ENCODE results near the gene UMAD1.

Gene UMAD1

GRCh38 chr7:7772397-7772821 lies 131.9 kb downstream of the UMAD1 start:
- H3K14ac ChIP-seq (ENCODE audit: low read length): no peak overlapping the region
- no peak overlapping the region for H3K23ac ChIP-seq (ENCODE audit: low read length)
- H4K91ac ChIP-seq (ENCODE audit: low read depth, low read length): no peak overlapping the region
- no peaks in the 10 kb centered on the region for H3K9me3 ChIP-seq (ENCODE audit: insufficient read depth, low read depth, low read length)
- DNase-seq: no peak
- no peak overlapping the region for H3K18ac ChIP-seq (ENCODE audit: low read length)
- no peak overlapping the region for H3K4me3 ChIP-seq (ENCODE audit: low read depth, low read length)
- H2BK5ac ChIP-seq (ENCODE audit: low read depth, low read length, poor library complexity): no peak overlapping the region
- peaks cover 2% of the 10 kb centered on the region for H3K79me1 ChIP-seq (ENCODE audit: low read length)
- no peak overlapping the region for H3K4ac ChIP-seq (ENCODE audit: low read depth, low read length)
- no peaks in the 10 kb centered on the region for H3K27me3 ChIP-seq (ENCODE audit: insufficient read depth, low read length)
- H3K36me3 ChIP-seq (ENCODE audit: control insufficient read depth in 1 of 2, insufficient read depth in 2 of 2, low read length in 2 of 2): no peaks in the 10 kb centered on the region
- H2BK12ac ChIP-seq (ENCODE audit: low read length): no peak overlapping the region
- H4K8ac ChIP-seq (ENCODE audit: low read depth, low read length): no peak overlapping the region
- no peak overlapping the region for H4K12ac ChIP-seq (ENCODE audit: low read depth, low read length)
- no peak overlapping the region for H3K27ac ChIP-seq (ENCODE audit: low read depth, low read length)
- no CpG with 5 or more reads among the region's 6 CpGs for WGBS (ENCODE audit: extremely low coverage, insufficient coverage, insufficient read length)
- H2AFZ ChIP-seq (ENCODE audit: insufficient read depth, low read length, poor library complexity): no peak overlapping the region
- H2BK120ac ChIP-seq (ENCODE audit: insufficient read depth, low read length, poor library complexity): no peak overlapping the region
- no peak overlapping the region for H3K4me2 ChIP-seq (ENCODE audit: low read length)
- H3K9ac ChIP-seq (ENCODE audit: low read length): no peak overlapping the region
- no peak overlapping the region for H2AK5ac ChIP-seq (ENCODE audit: low read length)
- no peaks in the 10 kb centered on the region for H3K4me1 ChIP-seq (ENCODE audit: control insufficient read depth in 1 of 2, insufficient read depth in 2 of 2, low read length in 2 of 2)
- no peaks in the 10 kb centered on the region for H3K79me2 ChIP-seq (ENCODE audit: control insufficient read depth, insufficient read depth, low read length, poor library complexity)

GRCh38 chr7:7773334-7774309 lies 133.1 kb downstream of the UMAD1 start:
- Histone ChIP-seq H3K4me1 (ENCODE audit: control insufficient read depth in 1 of 2, insufficient read depth in 2 of 2, low read length in 2 of 2) (no peaks in the 10 kb centered on the region), H3K79me2 (ENCODE audit: control insufficient read depth, insufficient read depth, low read length, poor library complexity) (no peaks in the 10 kb centered on the region), H2AFZ (ENCODE audit: insufficient read depth, low read length, poor library complexity) (no peak overlapping the region), H3K79me1 (ENCODE audit: low read length) (peaks cover 4% of the 10 kb centered on the region), H3K23ac (ENCODE audit: low read length) (no peak overlapping the region), H2AK5ac (ENCODE audit: low read length) (no peak overlapping the region), H4K91ac (ENCODE audit: low read depth, low read length) (no peak overlapping the region), H3K4me2 (ENCODE audit: low read length) (no peak overlapping the region), H3K4ac (ENCODE audit: low read depth, low read length) (no peak overlapping the region), H3K27ac (ENCODE audit: low read depth, low read length) (no peak overlapping the region), H3K27me3 (ENCODE audit: insufficient read depth, low read length) (no peaks in the 10 kb centered on the region), H3K9me3 (ENCODE audit: insufficient read depth, low read depth, low read length) (no peaks in the 10 kb centered on the region), H2BK12ac (ENCODE audit: low read length) (no peak overlapping the region), H3K18ac (ENCODE audit: low read length) (no peak overlapping the region), H3K14ac (ENCODE audit: low read length) (no peak overlapping the region), H3K9ac (ENCODE audit: low read length) (no peak overlapping the region), H3K36me3 (ENCODE audit: control insufficient read depth in 1 of 2, insufficient read depth in 2 of 2, low read length in 2 of 2) (no peaks in the 10 kb centered on the region), H2BK5ac (ENCODE audit: low read depth, low read length, poor library complexity) (no peak overlapping the region), H4K8ac (ENCODE audit: low read depth, low read length) (no peak overlapping the region), H2BK120ac (ENCODE audit: insufficient read depth, low read length, poor library complexity) (no peak overlapping the region), H3K4me3 (ENCODE audit: low read depth, low read length) (no peak overlapping the region), H4K12ac (ENCODE audit: low read depth, low read length) (no peak overlapping the region)
- no peak for DNase-seq
- WGBS (ENCODE audit: extremely low coverage, insufficient coverage, insufficient read length): no CpG with 5 or more reads among the region's 3 CpGs

DNA sequence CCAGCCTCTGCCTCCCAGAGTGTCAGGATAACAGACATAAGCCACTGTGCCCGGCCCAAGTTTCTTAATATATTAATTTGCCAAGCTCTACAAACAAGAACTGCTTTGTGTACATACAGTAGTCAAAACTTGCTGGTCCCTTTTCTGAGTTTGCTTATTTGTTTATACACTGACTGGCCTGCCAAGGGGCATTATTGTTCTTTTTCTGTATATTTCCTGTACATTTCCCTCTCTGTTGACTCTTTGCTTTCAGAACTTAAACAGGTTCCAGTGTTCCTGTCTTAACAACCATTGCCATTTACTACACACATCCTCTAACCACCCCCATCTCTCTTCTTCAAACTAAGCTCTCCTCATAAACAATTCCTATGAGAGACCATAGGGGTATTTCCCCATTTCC lies 139.3 kb downstream of the UMAD1 start:
- no peak overlapping the region for H4K8ac ChIP-seq (ENCODE audit: low read depth, low read length)
- H2BK12ac ChIP-seq (ENCODE audit: low read length): no peak overlapping the region
- no peak overlapping the region for H3K14ac ChIP-seq (ENCODE audit: low read length)
- no peak overlapping the region for H3K4me2 ChIP-seq (ENCODE audit: low read length)
- H4K91ac ChIP-seq (ENCODE audit: low read depth, low read length): no peak overlapping the region
- no peaks in the 10 kb centered on the region for H3K79me2 ChIP-seq (ENCODE audit: control insufficient read depth, insufficient read depth, low read length, poor library complexity)
- H3K23ac ChIP-seq (ENCODE audit: low read length): no peak overlapping the region
- no peak overlapping the region for H2BK5ac ChIP-seq (ENCODE audit: low read depth, low read length, poor library complexity)
- no peak overlapping the region for H3K18ac ChIP-seq (ENCODE audit: low read length)
- peaks cover 2% of the 10 kb centered on the region for H3K79me1 ChIP-seq (ENCODE audit: low read length)
- no peak for DNase-seq
- H3K27me3 ChIP-seq (ENCODE audit: insufficient read depth, low read length): no peaks in the 10 kb centered on the region
- no peak overlapping the region for H3K4me3 ChIP-seq (ENCODE audit: low read depth, low read length)
- H3K36me3 ChIP-seq (ENCODE audit: control insufficient read depth in 1 of 2, insufficient read depth in 2 of 2, low read length in 2 of 2): no peaks in the 10 kb centered on the region
- no peaks in the 10 kb centered on the region for H3K9me3 ChIP-seq (ENCODE audit: insufficient read depth, low read depth, low read length)
- no peak overlapping the region for H3K9ac ChIP-seq (ENCODE audit: low read length)
- no peak overlapping the region for H2AK5ac ChIP-seq (ENCODE audit: low read length)
- no peak overlapping the region for H2AFZ ChIP-seq (ENCODE audit: insufficient read depth, low read length, poor library complexity)
- H3K4ac ChIP-seq (ENCODE audit: low read depth, low read length): no peak overlapping the region
- WGBS (ENCODE audit: extremely low coverage, insufficient coverage, insufficient read length): no CpG with 5 or more reads among the region's 1 CpG
- no peak overlapping the region for H3K27ac ChIP-seq (ENCODE audit: low read depth, low read length)
- no peak overlapping the region for H4K12ac ChIP-seq (ENCODE audit: low read depth, low read length)
- H2BK120ac ChIP-seq (ENCODE audit: insufficient read depth, low read length, poor library complexity): no peak overlapping the region
- H3K4me1 ChIP-seq (ENCODE audit: control insufficient read depth in 1 of 2, insufficient read depth in 2 of 2, low read length in 2 of 2): no peaks in the 10 kb centered on the region

DNA sequence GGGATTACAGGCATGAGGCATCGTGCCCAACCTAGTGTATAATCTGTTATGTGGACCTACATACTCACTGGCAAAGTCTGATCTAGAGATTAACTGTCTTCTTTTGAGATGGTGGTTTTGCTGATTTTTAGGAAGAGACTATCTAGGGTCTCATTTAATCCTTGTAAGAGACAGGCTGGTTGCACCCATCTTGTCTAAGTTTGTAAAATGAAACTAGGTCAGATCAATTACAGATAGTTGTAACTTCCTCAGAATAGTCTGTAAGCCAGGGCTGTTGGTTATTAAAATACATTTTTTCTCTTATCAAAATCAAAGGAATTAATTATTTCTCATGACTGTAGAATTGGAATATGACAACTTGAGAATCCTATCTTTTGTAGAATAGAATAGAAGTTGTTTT lies 142.4 kb downstream of the UMAD1 start:
- Histone ChIP-seq H3K79me2 (ENCODE audit: control insufficient read depth, insufficient read depth, low read length, poor library complexity) (no peaks in the 10 kb centered on the region), H4K91ac (ENCODE audit: low read depth, low read length) (no peak overlapping the region), H3K4me1 (ENCODE audit: control insufficient read depth in 1 of 2, insufficient read depth in 2 of 2, low read length in 2 of 2) (peaks cover 0 to 3% of the 10 kb centered on the region in 2 experiments), H2BK5ac (ENCODE audit: low read depth, low read length, poor library complexity) (no peak overlapping the region), H3K27ac (ENCODE audit: low read depth, low read length) (no peak overlapping the region), H3K79me1 (ENCODE audit: low read length) (peaks cover 4% of the 10 kb centered on the region), H3K36me3 (ENCODE audit: control insufficient read depth in 1 of 2, insufficient read depth in 2 of 2, low read length in 2 of 2) (no peaks in the 10 kb centered on the region), H4K8ac (ENCODE audit: low read depth, low read length) (no peak overlapping the region), H2AFZ (ENCODE audit: insufficient read depth, low read length, poor library complexity) (no peak overlapping the region), H2BK12ac (ENCODE audit: low read length) (no peak overlapping the region), H3K23ac (ENCODE audit: low read length) (no peak overlapping the region), H4K12ac (ENCODE audit: low read depth, low read length) (no peak overlapping the region), H3K4ac (ENCODE audit: low read depth, low read length) (no peak overlapping the region), H2BK120ac (ENCODE audit: insufficient read depth, low read length, poor library complexity) (no peak overlapping the region), H3K4me2 (ENCODE audit: low read length) (no peak overlapping the region), H3K14ac (ENCODE audit: low read length) (no peak overlapping the region), H3K4me3 (ENCODE audit: low read depth, low read length) (no peak overlapping the region), H2AK5ac (ENCODE audit: low read length) (no peak overlapping the region), H3K9me3 (ENCODE audit: insufficient read depth, low read depth, low read length) (no peaks in the 10 kb centered on the region), H3K9ac (ENCODE audit: low read length) (no peak overlapping the region), H3K27me3 (ENCODE audit: insufficient read depth, low read length) (no peaks in the 10 kb centered on the region), H3K18ac (ENCODE audit: low read length) (no peak overlapping the region)
- no peak for DNase-seq
- whole genome bisulfite sequencing (ENCODE audit: extremely low coverage, insufficient coverage, insufficient read length): no CpG with 5 or more reads among the region's 1 CpG

Data from trophoblast cell (in vitro differentiated cells and primary cell).